OCI-LY1 (cell line): ENCODE data around the gene AKAP8L.

Experiments used
- CTCF ChIP-seq: fragments of 200-600 bp; sonication (generic), shearing (Covaris generic); IDR thresholded peaks from 2 replicates; pipeline ENCODE4 v1.5.1; 2017; ENCODE audit warnings: mild to moderate bottlenecking, antibody characterized with exemption, low read length, moderate library complexity, mixed read lengths
- EZH2 ChIP-seq: fragments of 200-600 bp; sonication (generic), shearing (Covaris generic); IDR thresholded peaks from 2 replicates; pipeline ENCODE4 v1.8.0; 2017; ENCODE audit warnings: borderline replicate concordance, mixed run types, mild to moderate bottlenecking, antibody characterized with exemption, low read length, moderate library complexity, mixed read lengths

GRCh38 chr19:15427991-15428471 lies 9.2 kb upstream of the AKAP8L start:
- TF ChIP-seq EZH2, result no peak
- no peak for TF ChIP-seq CTCF
